Measurements from ENCODE around the gene TAF4B.
"Not testable (repeated sequence)": the region's sequence is repeated elsewhere in the genome, so short reads cannot be mapped to it uniquely, and the experiment has no call there.

Gene TAF4B

GRCh38 chr18:26215247-26215970 lies 10.8 kb upstream of the TAF4B start:
- no peaks in the 10 kb centered on the region for H3K9me3 Mint-ChIP-seq
- no peaks in the 10 kb centered on the region for H3K27me3 Mint-ChIP-seq
- DNase-seq (peak; percentile 1 to 17 (median 10)), ATAC-seq (replicated peaks) (peak; percentile 93)
- peaks cover 6 to 8% of the 10 kb centered on the region in 2 donors for H3K4me1 Mint-ChIP-seq (ENCODE audit: low read depth in 2 of 2)
- H3K4me3 Mint-ChIP-seq = peak overlapping the region; percentile 62 to 74
- peak overlapping the region; percentile 2 to 79 for H3K27ac Mint-ChIP-seq
- no peaks in the 10 kb centered on the region for H3K36me3 Mint-ChIP-seq (ENCODE audit: insufficient read depth)

- peaks cover 0 to 5% of the 10 kb centered on the region in 2 donors for H3K27me3 Mint-ChIP-seq
- ATAC-seq (replicated peaks) (no peak), DNase-seq (no peak)
- peaks cover 21% of the 10 kb centered on the region for H3K36me3 Mint-ChIP-seq (ENCODE audit: insufficient read depth)
- no peaks in the 10 kb centered on the region for H3K9me3 Mint-ChIP-seq
- peak overlapping the region; percentile 87 to 93 for H3K4me3 Mint-ChIP-seq
- peak overlapping the region; percentile 92 to 95 for H3K27ac Mint-ChIP-seq
- H3K4me1 Mint-ChIP-seq (ENCODE audit: low read depth in 2 of 2) = peaks cover 12 to 15% of the 10 kb centered on the region in 2 donors
Observed at GRCh38 chr18:26225022-26225693, 1.1 kb upstream of the TAF4B start.

- H3K4me1 Mint-ChIP-seq (ENCODE audit: low read depth in 2 of 2) = peaks cover 12 to 15% of the 10 kb centered on the region in 2 donors
- peak overlapping the region; percentile 87 to 93 for H3K4me3 Mint-ChIP-seq
- DNase-seq (no peak), ATAC-seq (replicated peaks) (peak; percentile 3)
- H3K9me3 Mint-ChIP-seq = no peaks in the 10 kb centered on the region
- peaks cover 21% of the 10 kb centered on the region for H3K36me3 Mint-ChIP-seq (ENCODE audit: insufficient read depth)
- peak overlapping the region; percentile 92 to 95 for H3K27ac Mint-ChIP-seq
- H3K27me3 Mint-ChIP-seq = peaks cover 0 to 5% of the 10 kb centered on the region in 2 donors
Observed at GRCh38 chr18:26225915-26226228, 373 bp upstream of the TAF4B start.

GRCh38 chr18:26227051-26227670 lies 916 bp downstream of the TAF4B start:
- Mint-ChIP-seq H3K9me3 (no peaks in the 10 kb centered on the region), H3K4me1 (ENCODE audit: low read depth in 2 of 2) (peaks cover 12 to 15% of the 10 kb centered on the region in 2 donors), H3K4me3 (peak overlapping the region; percentile 87 to 93), H3K27me3 (peaks cover 0 to 5% of the 10 kb centered on the region in 2 donors), H3K27ac (peak overlapping the region; percentile 92 to 95), H3K36me3 (ENCODE audit: insufficient read depth) (peaks cover 21% of the 10 kb centered on the region)
- DNase-seq (peak in 1 of 3 experiments; percentile 3), ATAC-seq (replicated peaks) (no peak)

GRCh38 chr18:26228562-26229260 lies 2.5 kb downstream of the TAF4B start:
- peak overlapping the region in 1 of 2 donors; percentile 17 for H3K27ac Mint-ChIP-seq
- peaks cover 0 to 5% of the 10 kb centered on the region in 2 donors for H3K27me3 Mint-ChIP-seq
- H3K36me3 Mint-ChIP-seq (ENCODE audit: insufficient read depth) = peaks cover 21% of the 10 kb centered on the region
- DNase-seq (no peak), ATAC-seq (replicated peaks) (no peak)
- H3K9me3 Mint-ChIP-seq = no peaks in the 10 kb centered on the region
- H3K4me3 Mint-ChIP-seq = peak overlapping the region in 1 of 2 donors; percentile 87
- peaks cover 16 to 18% of the 10 kb centered on the region in 2 donors for H3K4me1 Mint-ChIP-seq (ENCODE audit: low read depth in 2 of 2)

GRCh38 chr18:26230497-26230896 lies 4.3 kb downstream of the TAF4B start:
- Mint-ChIP-seq H3K9me3 (no peaks in the 10 kb centered on the region), H3K27me3 (no peaks in the 10 kb centered on the region), H3K4me3 (no peak overlapping the region), H3K27ac (no peak overlapping the region), H3K36me3 (ENCODE audit: insufficient read depth) (peaks cover 21% of the 10 kb centered on the region), H3K4me1 (ENCODE audit: low read depth in 2 of 2) (peaks cover 19 to 21% of the 10 kb centered on the region in 2 donors)
- ATAC-seq (replicated peaks) (no peak), DNase-seq (no peak)

GRCh38 chr18:26233208-26233607 lies 7.0 kb downstream of the TAF4B start:
- H3K27me3 Mint-ChIP-seq = no peaks in the 10 kb centered on the region
- no peaks in the 10 kb centered on the region for H3K9me3 Mint-ChIP-seq
- no peak overlapping the region for H3K4me3 Mint-ChIP-seq

GRCh38 chr18:26237363-26237762 lies 11.1 kb downstream of the TAF4B start:
- H3K36me3 Mint-ChIP-seq (ENCODE audit: insufficient read depth); ATAC-seq (replicated peaks); H3K27me3 Mint-ChIP-seq; H3K4me3 Mint-ChIP-seq; H3K4me1 Mint-ChIP-seq (ENCODE audit: low read depth in 2 of 2); DNase-seq; H3K27ac Mint-ChIP-seq; H3K9me3 Mint-ChIP-seq: not testable (repeated sequence)

More at GRCh38 chr18:26233208-26233607, 7.0 kb downstream of the TAF4B start:
- ATAC-seq (replicated peaks) = no peak
- Mint-ChIP-seq H3K4me1 (ENCODE audit: low read depth in 2 of 2) (peaks cover 8 to 9% of the 10 kb centered on the region in 2 donors), H3K36me3 (ENCODE audit: insufficient read depth) (peaks cover 3% of the 10 kb centered on the region), H3K27ac (no peak overlapping the region)
- no peak for DNase-seq

GRCh38 chr18:26238718-26239117 lies 12.5 kb downstream of the TAF4B start:
- not testable (repeated sequence) for H3K9me3 Mint-ChIP-seq; H3K4me1 Mint-ChIP-seq (ENCODE audit: low read depth in 2 of 2); DNase-seq; H3K4me3 Mint-ChIP-seq; H3K36me3 Mint-ChIP-seq (ENCODE audit: insufficient read depth); H3K27ac Mint-ChIP-seq; H3K27me3 Mint-ChIP-seq; ATAC-seq (replicated peaks)

- not testable (repeated sequence) for ATAC-seq (replicated peaks); DNase-seq; H3K27ac Mint-ChIP-seq; H3K9me3 Mint-ChIP-seq; H3K4me3 Mint-ChIP-seq; H3K36me3 Mint-ChIP-seq (ENCODE audit: insufficient read depth); H3K4me1 Mint-ChIP-seq (ENCODE audit: low read depth in 2 of 2); H3K27me3 Mint-ChIP-seq
Observed at GRCh38 chr18:26242392-26242791, 16.1 kb downstream of the TAF4B start.

GRCh38 chr18:26245434-26245833 lies 19.2 kb downstream of the TAF4B start:
- H3K36me3 Mint-ChIP-seq (ENCODE audit: insufficient read depth); H3K27ac Mint-ChIP-seq; ATAC-seq (replicated peaks); DNase-seq; H3K4me3 Mint-ChIP-seq; H3K27me3 Mint-ChIP-seq; H3K9me3 Mint-ChIP-seq; H3K4me1 Mint-ChIP-seq (ENCODE audit: low read depth in 2 of 2): not testable (repeated sequence)

- H3K4me3 Mint-ChIP-seq = no peak overlapping the region
- no peaks in the 10 kb centered on the region for H3K4me1 Mint-ChIP-seq (ENCODE audit: low read depth in 2 of 2)
- DNase-seq (no peak), ATAC-seq (replicated peaks) (no peak)
- H3K36me3 Mint-ChIP-seq (ENCODE audit: insufficient read depth) = no peaks in the 10 kb centered on the region
- H3K27me3 Mint-ChIP-seq = no peaks in the 10 kb centered on the region
- H3K27ac Mint-ChIP-seq = no peak overlapping the region
- H3K9me3 Mint-ChIP-seq = no peaks in the 10 kb centered on the region
Observed at GRCh38 chr18:26252411-26252810, 26.2 kb downstream of the TAF4B start.

GRCh38 chr18:26254808-26255207 lies 28.6 kb downstream of the TAF4B start:
- not testable (repeated sequence) for H3K4me3 Mint-ChIP-seq; ATAC-seq (replicated peaks); H3K9me3 Mint-ChIP-seq; H3K36me3 Mint-ChIP-seq (ENCODE audit: insufficient read depth); H3K27me3 Mint-ChIP-seq; DNase-seq; H3K27ac Mint-ChIP-seq; H3K4me1 Mint-ChIP-seq (ENCODE audit: low read depth in 2 of 2)

Data from effector memory CD8-positive, alpha-beta T cell (primary cell).